IMR-90 (cell line): ENCODE data around the gene GGA2. TPM values are rescaled to one million over a fixed set of nuclear protein-coding genes. Genes with fewer than 3 reads are reported as not detected.

ENCODE experiments used
- ATAC-seq: fragments of 200-7000 bp; cut with Tn5 transposase; 2 replicates; pipeline ENCODE4 v1.9.1; 2020; ENCODE audit warnings: low read depth, mild to moderate bottlenecking, moderate library complexity
- BruUV-seq: library from RNA; stranded (reverse); fragments of 400-500 nt; replicated peaks from 2 replicates; lab custom pipeline; 2021; lab: Mats Ljungman, UMichigan
- CTCF ChIA-PET: fragments of 300-600 bp; formaldehyde crosslinking; extraction: SDS; loops from one replicate; lab custom pipeline; 2021; ENCODE audit warnings: antibody characterized with exemption; lab: Yijun Ruan, JAX
- POLR2A ChIA-PET: fragments of 300-600 bp; sonication (Branson Sonifier 250); formaldehyde crosslinking; loops from one replicate; lab custom pipeline; 2022; ENCODE audit warnings: antibody characterized with exemption; ENCODE audit not compliant: unreplicated experiment; lab: Charles Lee
- DNase-seq: peaks from one replicate; pipeline ENCODE4 v3.0.0; 2013
- H2AFZ ChIP-seq: replicated peaks from 2 replicates; pipeline ENCODE3; 2013; ENCODE audit warnings: low read length, mild to moderate bottlenecking; ENCODE audit not compliant: poor library complexity
- H2AK5ac ChIP-seq: 2 replicates; pipeline ENCODE4 v1.6.1; 2013; ENCODE audit warnings: low read depth, low read length, inconsistent platforms
- H2AK9ac ChIP-seq: replicated peaks from 2 replicates; pipeline ENCODE3; 2013; ENCODE audit warnings: mild to moderate bottlenecking, low read depth, low read length, moderate library complexity; ENCODE audit not compliant: poor library complexity
- H2BK120ac ChIP-seq: 2 replicates; pipeline ENCODE4 v1.6.1; 2013; ENCODE audit warnings: low read depth, low read length, inconsistent platforms
- H2BK15ac ChIP-seq: 3 replicates; pipeline ENCODE4 v1.6.1; 2013; ENCODE audit warnings: low read depth, low read length, inconsistent platforms
- H2BK20ac ChIP-seq: 2 replicates; pipeline ENCODE4 v1.6.1; 2013; ENCODE audit warnings: low read depth, mild to moderate bottlenecking, inconsistent platforms, low read length, moderate library complexity
- H2BK5ac ChIP-seq: 2 replicates; pipeline ENCODE4 v1.6.1; 2013; ENCODE audit warnings: mild to moderate bottlenecking, low read depth, low read length, inconsistent platforms; ENCODE audit not compliant: poor library complexity, severe bottlenecking
- H3K14ac ChIP-seq: replicated peaks from 2 replicates; pipeline ENCODE4 v1.6.1; 2013; ENCODE audit warnings: low read depth, low read length, inconsistent platforms
- H3K18ac ChIP-seq: 2 replicates; pipeline ENCODE4 v1.6.1; 2013; ENCODE audit warnings: low read depth, low read length, control low read depth
- H3K23ac ChIP-seq: 2 replicates; pipeline ENCODE4 v1.6.1; 2013; ENCODE audit warnings: low read depth, low read length, inconsistent platforms
- H3K27ac ChIP-seq: 2 replicates; pipeline ENCODE4 v1.5.1; 2013; ENCODE audit warnings: mild to moderate bottlenecking, control low read depth, low read length; ENCODE audit not compliant: insufficient read depth
- H3K27me3 ChIP-seq: 2 replicates; pipeline ENCODE4 v1.6.1; 2013; ENCODE audit warnings: low read length; ENCODE audit not compliant: control insufficient read depth, insufficient read depth
- H3K36me3 ChIP-seq: 2 replicates; pipeline ENCODE4 v1.6.1; 2013; ENCODE audit warnings: low read length, mixed read lengths; ENCODE audit not compliant: control insufficient read depth, insufficient read depth
- H3K4ac ChIP-seq: 2 replicates; pipeline ENCODE4 v1.6.1; 2013; ENCODE audit warnings: low read depth, low read length, inconsistent platforms
- H3K4me1 ChIP-seq: 2 replicates; pipeline ENCODE4 v1.6.1; 2013; ENCODE audit warnings: low read length, mixed read lengths; ENCODE audit not compliant: control insufficient read depth, insufficient read depth
- H3K4me2 ChIP-seq: 2 replicates; pipeline ENCODE4 v1.6.1; 2013; ENCODE audit warnings: low read depth, mild to moderate bottlenecking, control low read depth, low read length, moderate library complexity
- H3K4me3 ChIP-seq: 2 replicates; pipeline ENCODE4 v1.5.1; 2013; ENCODE audit warnings: low read depth, mild to moderate bottlenecking, control low read depth, low read length, moderate library complexity; ENCODE audit not compliant: insufficient read depth
- H3K56ac ChIP-seq: 2 replicates; pipeline ENCODE4 v1.6.1; 2013; ENCODE audit warnings: low read length, inconsistent platforms; ENCODE audit not compliant: insufficient read depth; ENCODE audit errors: extremely low read depth
- H3K79me1 ChIP-seq, 2 experiments: 2 replicates each; pipeline ENCODE4 v1.6.1; 2013; ENCODE audit warnings: low read length in 2 of 2, inconsistent platforms in 1 of 2, low read depth in 1 of 2
- H3K9ac ChIP-seq: 2 replicates; pipeline ENCODE4 v1.6.1; 2013; ENCODE audit warnings: low read depth, low read length, control low read depth
- H3K9me1 ChIP-seq: 2 replicates; pipeline ENCODE4 v1.6.1; 2013; ENCODE audit warnings: low read length, inconsistent platforms; ENCODE audit not compliant: insufficient read depth
- H3K9me3 ChIP-seq: 2 replicates; pipeline ENCODE4 v1.6.1; 2013; ENCODE audit warnings: low read length; ENCODE audit not compliant: control insufficient read depth, insufficient read depth
- H4K20me1 ChIP-seq: 2 replicates; pipeline ENCODE4 v1.6.1; 2013; ENCODE audit warnings: low read length, inconsistent platforms; ENCODE audit not compliant: insufficient read depth
- H4K5ac ChIP-seq: 2 replicates; pipeline ENCODE4 v1.6.1; 2013; ENCODE audit warnings: mild to moderate bottlenecking, low read depth, low read length, control low read depth
- H4K8ac ChIP-seq, 2 experiments: 2 replicates each; pipeline ENCODE4 v1.6.1; 2013; ENCODE audit warnings: low read depth in 2 of 2, low read length in 2 of 2, control low read depth in 1 of 2, inconsistent platforms in 1 of 2
- H4K91ac ChIP-seq: 2 replicates; pipeline ENCODE4 v1.6.1; 2013; ENCODE audit warnings: low read depth, low read length, inconsistent platforms; ENCODE audit not compliant: insufficient read depth
- BHLHE40 ChIP-seq: fragments of 150-350 bp; IDR thresholded peaks from 2 replicates; pipeline ENCODE4 v1.6.1; 2016; ENCODE audit warnings: mild to moderate bottlenecking, low read depth, low read length
- CEBPB ChIP-seq: IDR thresholded peaks from 2 replicates; pipeline ENCODE4 v1.6.1; 2012; ENCODE audit warnings: low read depth, low read length, improper control_type of control experiment
- CHD1 ChIP-seq: IDR thresholded peaks from 2 replicates; pipeline ENCODE4 v1.6.1; 2012; ENCODE audit warnings: low read depth, low read length, improper control_type of control experiment
- FOS ChIP-seq: fragments of 150-350 bp; IDR thresholded peaks from 2 replicates; pipeline ENCODE4 v1.6.1; 2016; ENCODE audit warnings: low read depth, low read length
- MAFK ChIP-seq: IDR thresholded peaks from 2 replicates; pipeline ENCODE4 v1.6.1; 2012; ENCODE audit warnings: low read depth, low read length, improper control_type of control experiment
- MAZ ChIP-seq: IDR thresholded peaks from 2 replicates; pipeline ENCODE4 v1.6.1; 2012; ENCODE audit warnings: low read depth, mild to moderate bottlenecking, low read length, improper control_type of control experiment, moderate library complexity, borderline replicate concordance
- MXI1 ChIP-seq: IDR thresholded peaks from 2 replicates; pipeline ENCODE4 v1.6.1; 2012; ENCODE audit warnings: low read depth, mild to moderate bottlenecking, low read length, moderate library complexity, borderline replicate concordance
- NFE2L2 ChIP-seq: fragments of 150-350 bp; IDR thresholded peaks from 2 replicates; pipeline ENCODE4 v1.6.1; 2016; ENCODE audit warnings: low read depth, mild to moderate bottlenecking, low read length
- POLR2A ChIP-seq: IDR thresholded peaks from 2 replicates; pipeline ENCODE4 v1.6.1; 2012; ENCODE audit warnings: mild to moderate bottlenecking, low read depth, low read length
- RAD21 ChIP-seq: IDR thresholded peaks from 2 replicates; pipeline ENCODE4 v1.6.1; 2012; ENCODE audit warnings: low read length, improper control_type of control experiment
- RCOR1 ChIP-seq: IDR thresholded peaks from 2 replicates; pipeline ENCODE4 v1.6.1; 2012; ENCODE audit warnings: mild to moderate bottlenecking, low read length, improper control_type of control experiment; ENCODE audit not compliant: insufficient replicate concordance
- RFX5 ChIP-seq: IDR thresholded peaks from 2 replicates; pipeline ENCODE4 v1.8.0; 2012; ENCODE audit warnings: low read depth, mild to moderate bottlenecking, low read length, moderate library complexity
- SMC3 ChIP-seq: fragments of 150-350 bp; IDR thresholded peaks from 2 replicates; pipeline ENCODE4 v1.6.1; 2016; ENCODE audit warnings: low read depth, mild to moderate bottlenecking, antibody characterized with exemption, low read length, moderate library complexity
- WGBS, 2 experiments: methylation state at CpG; one replicate each; pipeline versions ENCODE4 v1.1.5 to v1.1.7; 2013; ENCODE audit warnings: missing lambda C conversion rate in 2 of 2; ENCODE audit not compliant: insufficient read length in 1 of 2; ENCODE audit errors: extremely low coverage in 2 of 2; 5-methylcytosine and 5-hydroxymethylcytosine counted together
- dilution Hi-C: fragments of 300-500 bp; cut with HindIII; formaldehyde crosslinking; loops from one replicate; pipeline ENCODE4 v1.14.3; 2018; ENCODE audit warnings: low sequenced_read_pairs; ENCODE audit not compliant: unreplicated experiment
- in situ Hi-C: fragments of 300-500 bp; cut with MboI; formaldehyde crosslinking; loops from 3 replicates; pipeline ENCODE4 v1.14.3; 2019; ENCODE audit warnings: low sequenced_read_pairs, inconsistent platforms, mixed read lengths
- intact Hi-C: fragments of 100-400 bp; cut with micrococcal nuclease; formaldehyde crosslinking; loops from 2 replicates; pipeline ENCODE4 v1.10.0; 2022
- polyA plus RNA-seq, 3 experiments: library from polyadenylated mRNA; depleted of rRNA; stranded (reverse); fragments of >200 nt; gene quantifications; 2 replicates each; pipeline ENCODE4 v1.2.3, GENCODE V29; 2012; ENCODE audit warnings: low replicate concordance in 1 of 3
- total RNA-seq: library from RNA; depleted of rRNA; stranded (reverse); fragments of >200 nt; gene quantifications from 2 replicates; pipeline ENCODE4 v1.2.3, GENCODE V29; 2012
- TF ChIP-seq, protein P1 (sequence below): conservative IDR thresholded peaks from 2 replicates; pipeline ENCODE4 v1.5.1; 2012; ENCODE audit warnings: mild to moderate bottlenecking, low read depth, low read length, improper control_type of control experiment
- TF ChIP-seq, protein P2 (sequence below): fragments of 150-350 bp; IDR thresholded peaks from 2 replicates; pipeline ENCODE4 v1.6.1; 2016; ENCODE audit warnings: low read depth, mild to moderate bottlenecking, low read length, moderate library complexity, borderline replicate concordance
- TF ChIP-seq, protein P3 (sequence below): fragments of 150-350 bp; IDR thresholded peaks from 2 replicates; pipeline ENCODE4 v1.6.1; 2017; ENCODE audit warnings: mild to moderate bottlenecking, antibody characterized with exemption, low read length, low read depth

Gene GGA2
- total and polyA plus RNA-seq, 2 of the 4 experiments (the other 2 are of a cell fraction): 16.5 to 30.1 TPM

DNA sequence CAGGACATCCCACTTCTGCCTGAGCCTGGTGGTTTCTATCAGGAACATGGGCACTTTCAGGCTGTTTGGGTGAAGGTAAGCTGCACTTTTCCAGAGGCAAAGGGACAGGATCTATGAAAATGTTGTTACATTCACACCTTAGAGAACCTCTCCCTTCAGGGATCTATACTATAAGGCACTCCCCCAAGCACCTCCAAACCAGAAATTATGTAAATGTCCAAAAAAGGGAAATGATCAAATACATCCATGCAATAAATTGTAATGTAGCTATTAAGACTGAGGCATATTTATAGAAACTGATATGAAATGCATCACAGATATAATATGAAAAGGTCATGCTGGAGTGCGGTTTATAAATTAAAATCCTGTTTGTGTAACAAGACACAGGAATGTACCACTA is 34.0 kb downstream of the GGA2 start:
- Histone ChIP-seq H3K27ac (no peak overlapping the region), H3K23ac (no peak overlapping the region), H3K4ac (no peak overlapping the region), H4K5ac (no peak overlapping the region), H3K27me3 (no peaks in the 10 kb centered on the region), H2BK120ac (no peak overlapping the region), H3K9me1 (no peaks in the 10 kb centered on the region), H3K79me1 (no peaks in the 10 kb centered on the region), H2AK9ac (no peak overlapping the region), H2AFZ (no peak overlapping the region), H3K4me3 (no peak overlapping the region), H3K36me3 (peaks cover 45% of the 10 kb centered on the region), H3K56ac (no peak overlapping the region), H2AK5ac (no peak overlapping the region), H4K20me1 (no peaks in the 10 kb centered on the region), H2BK15ac (no peak overlapping the region), H3K14ac (no peak overlapping the region), H3K9ac (no peak overlapping the region), H3K4me2 (no peak overlapping the region), H3K9me3 (no peaks in the 10 kb centered on the region), H3K18ac (no peak overlapping the region), H4K8ac (no peak overlapping the region), H4K91ac (no peak overlapping the region), H3K4me1 (peaks cover 3% of the 10 kb centered on the region; the same call in 1 of the 2 replicates), H2BK20ac (no peak overlapping the region), H2BK5ac (no peak overlapping the region)
- ATAC-seq: no peak
- WGBS, 2 experiments: no CpG with 5 or more reads among the region's 1 CpG
- no TSS peak for BruUV-seq
- CTCF ChIA-PET: no interaction called here
- POLR2A ChIA-PET: no interaction called here
- TF ChIP-seq, protein P1, sequence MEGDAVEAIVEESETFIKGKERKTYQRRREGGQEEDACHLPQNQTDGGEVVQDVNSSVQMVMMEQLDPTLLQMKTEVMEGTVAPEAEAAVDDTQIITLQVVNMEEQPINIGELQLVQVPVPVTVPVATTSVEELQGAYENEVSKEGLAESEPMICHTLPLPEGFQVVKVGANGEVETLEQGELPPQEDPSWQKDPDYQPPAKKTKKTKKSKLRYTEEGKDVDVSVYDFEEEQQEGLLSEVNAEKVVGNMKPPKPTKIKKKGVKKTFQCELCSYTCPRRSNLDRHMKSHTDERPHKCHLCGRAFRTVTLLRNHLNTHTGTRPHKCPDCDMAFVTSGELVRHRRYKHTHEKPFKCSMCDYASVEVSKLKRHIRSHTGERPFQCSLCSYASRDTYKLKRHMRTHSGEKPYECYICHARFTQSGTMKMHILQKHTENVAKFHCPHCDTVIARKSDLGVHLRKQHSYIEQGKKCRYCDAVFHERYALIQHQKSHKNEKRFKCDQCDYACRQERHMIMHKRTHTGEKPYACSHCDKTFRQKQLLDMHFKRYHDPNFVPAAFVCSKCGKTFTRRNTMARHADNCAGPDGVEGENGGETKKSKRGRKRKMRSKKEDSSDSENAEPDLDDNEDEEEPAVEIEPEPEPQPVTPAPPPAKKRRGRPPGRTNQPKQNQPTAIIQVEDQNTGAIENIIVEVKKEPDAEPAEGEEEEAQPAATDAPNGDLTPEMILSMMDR: no peak
- TF ChIP-seq BHLHE40: no peak
- TF ChIP-seq SMC3: no peak
- TF ChIP-seq MXI1: no peak
- TF ChIP-seq FOS: no peak
- no peak for TF ChIP-seq CEBPB
- TF ChIP-seq RAD21: no peak
- TF ChIP-seq, protein P2, sequence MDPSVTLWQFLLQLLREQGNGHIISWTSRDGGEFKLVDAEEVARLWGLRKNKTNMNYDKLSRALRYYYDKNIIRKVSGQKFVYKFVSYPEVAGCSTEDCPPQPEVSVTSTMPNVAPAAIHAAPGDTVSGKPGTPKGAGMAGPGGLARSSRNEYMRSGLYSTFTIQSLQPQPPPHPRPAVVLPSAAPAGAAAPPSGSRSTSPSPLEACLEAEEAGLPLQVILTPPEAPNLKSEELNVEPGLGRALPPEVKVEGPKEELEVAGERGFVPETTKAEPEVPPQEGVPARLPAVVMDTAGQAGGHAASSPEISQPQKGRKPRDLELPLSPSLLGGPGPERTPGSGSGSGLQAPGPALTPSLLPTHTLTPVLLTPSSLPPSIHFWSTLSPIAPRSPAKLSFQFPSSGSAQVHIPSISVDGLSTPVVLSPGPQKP: no peak
- TF ChIP-seq, protein P3, sequence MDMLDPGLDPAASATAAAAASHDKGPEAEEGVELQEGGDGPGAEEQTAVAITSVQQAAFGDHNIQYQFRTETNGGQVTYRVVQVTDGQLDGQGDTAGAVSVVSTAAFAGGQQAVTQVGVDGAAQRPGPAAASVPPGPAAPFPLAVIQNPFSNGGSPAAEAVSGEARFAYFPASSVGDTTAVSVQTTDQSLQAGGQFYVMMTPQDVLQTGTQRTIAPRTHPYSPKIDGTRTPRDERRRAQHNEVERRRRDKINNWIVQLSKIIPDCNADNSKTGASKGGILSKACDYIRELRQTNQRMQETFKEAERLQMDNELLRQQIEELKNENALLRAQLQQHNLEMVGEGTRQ: no peak
- TF ChIP-seq MAFK: no peak
- no peak for TF ChIP-seq RFX5
- no peak for TF ChIP-seq NFE2L2
- TF ChIP-seq CHD1: no peak
- no peak for TF ChIP-seq MAZ
- TF ChIP-seq POLR2A: no peak
- TF ChIP-seq RCOR1: no peak
- in situ Hi-C loops: no loop called here
- dilution Hi-C loops: no loop called here
- DNase-seq: no peak
- intact Hi-C loops: no loop called here
